HG02678 (cell line): Measurements from ENCODE around the gene ABCC2.

Experiments used
- ATAC-seq: cut with Tn5 transposase; IDR thresholded peaks from one replicate; pipeline ENCODE4 v1.9.1; 2021; ENCODE audit warnings: mild to moderate bottlenecking, moderate library complexity; ENCODE audit not compliant: unreplicated experiment

The ABCC2 gene

DNA sequence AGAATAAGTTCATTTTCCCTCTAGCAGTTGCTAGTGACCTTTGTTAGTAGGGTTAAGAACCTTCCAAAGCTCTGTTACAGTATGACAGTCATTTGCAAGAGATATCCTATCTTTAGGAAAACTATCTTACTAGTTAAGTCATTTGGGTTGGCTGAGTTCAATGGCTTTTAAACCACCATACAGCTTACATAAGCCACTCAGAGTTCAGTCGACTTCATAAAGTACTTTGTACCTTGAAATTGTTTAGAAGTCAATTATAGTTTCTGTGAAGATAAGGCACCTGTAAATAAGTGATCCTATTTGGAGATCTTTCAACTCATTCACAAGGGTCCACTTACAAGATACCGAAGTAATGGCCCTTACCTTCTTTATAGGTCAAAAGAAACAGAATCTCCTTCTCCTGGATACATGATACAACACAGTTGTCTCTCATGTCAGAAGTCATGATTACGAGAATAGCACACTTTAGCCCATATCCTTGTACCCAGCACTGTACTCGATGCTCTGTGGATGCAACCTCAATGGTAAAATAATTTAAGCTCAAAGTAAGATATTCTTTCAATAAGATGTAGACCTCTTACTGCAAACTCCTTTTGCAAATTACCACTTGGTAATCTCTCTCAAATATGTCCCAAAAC, 11.9 kb upstream of the ABCC2 start:
- ATAC-seq: no peak

- ATAC-seq: no peak
Measured at GRCh38 chr10:99775850-99776249, 6.6 kb upstream of the ABCC2 start.

DNA sequence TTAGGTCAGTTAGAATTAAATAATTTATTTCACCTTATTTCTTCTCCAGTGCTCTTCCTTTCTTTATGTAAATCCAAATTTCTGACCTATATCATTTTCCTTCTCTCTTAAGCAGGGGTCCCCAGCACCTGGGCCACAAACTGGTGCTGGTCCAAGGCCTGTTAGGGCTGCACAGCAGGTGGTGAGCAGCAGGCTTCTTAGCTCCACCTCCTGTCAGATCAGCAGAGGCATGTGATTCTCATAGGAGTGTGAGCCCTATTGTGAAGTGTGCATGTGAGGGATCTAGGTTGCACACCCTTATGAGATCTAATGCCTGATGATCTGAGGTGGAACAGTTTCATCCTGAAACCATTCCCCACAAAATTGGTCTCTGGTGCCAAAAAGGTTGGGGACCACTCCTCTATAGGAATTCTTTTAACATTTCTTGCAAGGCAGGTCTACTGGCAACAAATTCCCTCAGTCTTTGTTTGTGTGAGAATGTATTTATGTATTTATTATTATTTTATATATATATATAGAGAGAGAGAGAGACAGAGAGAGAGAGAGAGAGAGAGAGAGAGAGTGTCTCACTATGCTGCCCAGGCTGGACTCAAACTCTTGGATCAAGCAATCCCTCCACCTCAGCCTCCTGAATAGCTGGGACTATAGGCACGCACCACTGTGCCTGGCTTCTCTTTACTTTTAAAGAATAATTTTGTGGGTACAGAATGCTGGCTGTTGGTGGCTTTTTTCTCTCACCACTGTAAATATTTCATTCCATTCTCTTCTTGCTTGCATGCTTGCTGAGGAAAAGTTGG, 4.3 kb upstream of the ABCC2 start:
- ATAC-seq: no peak

DNA sequence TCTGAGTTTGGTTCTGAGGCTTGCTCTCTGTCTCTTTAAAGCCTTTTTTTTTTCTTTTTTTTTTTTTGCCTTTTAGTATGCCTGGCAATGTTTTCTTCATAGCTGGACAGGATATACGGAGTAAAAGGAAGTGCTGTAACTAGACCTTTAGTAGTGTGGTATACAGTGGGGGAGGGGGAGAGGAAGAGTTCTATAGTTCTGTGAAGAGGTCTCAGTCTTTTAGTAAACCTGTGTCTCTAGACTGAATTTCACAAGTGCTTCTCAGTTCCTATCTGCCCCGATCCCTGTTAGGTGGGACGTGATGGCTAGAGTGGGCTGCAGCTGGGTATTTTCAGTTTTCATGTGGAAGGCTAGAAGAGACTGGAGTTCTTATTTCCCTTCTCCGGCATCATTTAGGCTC, 3.1 kb upstream of the ABCC2 start:
- no peak for ATAC-seq

- no peak for ATAC-seq
Measured at GRCh38 chr10:99781734-99782429, 558 bp upstream of the ABCC2 start.

DNA sequence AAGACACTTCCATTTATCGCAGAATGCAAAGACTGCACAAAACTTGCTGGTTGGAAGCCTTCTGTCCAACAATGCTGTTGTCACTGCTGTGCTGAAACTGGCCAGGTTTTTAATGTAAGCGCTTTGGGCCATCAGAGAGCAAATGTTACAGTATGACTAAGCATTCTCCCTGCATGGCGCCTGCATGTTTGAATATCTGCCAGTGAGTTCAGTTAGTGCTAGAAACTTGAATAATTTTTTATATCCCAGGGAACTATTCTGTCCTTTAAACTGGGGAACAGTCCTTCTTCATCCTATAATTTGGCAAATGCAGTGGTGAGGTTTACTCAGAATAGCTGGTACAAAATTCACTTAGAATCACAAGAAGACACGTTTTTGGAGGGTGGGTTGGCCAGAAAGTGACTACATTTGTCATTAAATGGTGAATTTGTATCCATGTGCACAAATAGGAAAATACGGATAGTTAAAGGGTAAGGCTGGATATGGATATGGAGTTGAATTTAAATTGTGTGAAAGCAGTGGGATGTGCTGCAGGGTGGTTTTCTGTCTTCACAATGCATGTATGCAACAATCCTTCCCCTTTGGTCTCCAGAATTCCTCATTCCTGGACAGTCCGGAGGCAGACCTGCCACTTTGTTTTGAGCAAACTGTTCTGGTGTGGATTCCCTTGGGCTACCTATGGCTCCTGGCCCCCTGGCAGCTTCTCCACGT, 1.7 kb downstream of the ABCC2 start:
- no peak for ATAC-seq

DNA sequence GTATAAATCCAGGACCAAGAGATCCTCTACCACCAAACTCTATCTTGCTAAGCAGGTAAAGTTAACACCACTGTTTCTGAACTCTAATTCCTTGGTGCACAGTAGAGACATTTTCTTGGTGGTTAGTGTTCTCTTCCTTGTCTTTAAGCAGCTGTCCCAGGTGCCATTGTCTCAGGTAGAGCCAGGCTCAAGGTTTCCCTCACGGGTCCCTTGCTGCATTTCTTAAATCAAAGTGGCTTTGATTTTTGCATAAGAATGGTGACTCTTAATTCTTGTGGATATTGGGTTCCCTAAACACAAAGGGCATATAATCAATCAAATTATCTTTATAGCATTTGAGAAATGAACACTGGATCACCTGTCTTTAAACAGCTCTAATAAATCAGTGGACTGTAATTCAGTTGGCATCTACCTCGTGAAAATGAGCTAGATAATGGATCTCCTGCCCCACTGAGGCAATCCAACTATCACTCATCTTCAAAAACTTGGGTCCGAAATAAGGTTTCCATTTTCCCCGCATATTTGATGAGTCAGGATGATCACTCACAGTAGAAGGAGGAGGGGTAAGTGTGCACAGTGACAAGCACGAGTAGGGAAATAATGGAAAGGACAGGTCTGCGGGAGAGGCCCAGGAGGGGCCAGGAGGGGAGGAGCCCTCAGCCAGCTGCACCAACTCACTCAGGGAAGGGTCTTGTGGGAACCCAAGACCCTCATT, 2.4 kb downstream of the ABCC2 start:
- ATAC-seq: no peak

DNA sequence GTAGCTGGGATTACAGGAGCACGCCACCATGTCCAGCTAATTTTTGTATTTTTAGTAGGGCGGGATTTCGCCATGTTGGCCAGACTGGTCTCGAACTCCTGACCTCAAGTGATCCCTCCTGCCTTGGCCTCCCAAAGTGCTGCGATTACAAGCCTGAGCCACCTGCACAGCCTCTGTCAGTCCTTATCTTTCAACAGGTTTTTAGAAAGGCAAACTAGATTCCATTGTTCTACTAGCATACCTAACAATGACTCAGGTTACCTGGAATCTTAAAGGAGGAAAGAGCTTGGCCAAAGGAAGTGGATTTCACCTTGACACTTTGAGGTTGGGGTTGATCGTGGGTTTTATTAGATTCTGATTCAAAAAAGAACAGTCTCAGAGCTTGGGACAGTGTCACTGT, 3.2 kb downstream of the ABCC2 start:
- ATAC-seq: no peak

GRCh38 chr10:99787311-99787710, 4.9 kb downstream of the ABCC2 start:
- no peak for ATAC-seq

DNA sequence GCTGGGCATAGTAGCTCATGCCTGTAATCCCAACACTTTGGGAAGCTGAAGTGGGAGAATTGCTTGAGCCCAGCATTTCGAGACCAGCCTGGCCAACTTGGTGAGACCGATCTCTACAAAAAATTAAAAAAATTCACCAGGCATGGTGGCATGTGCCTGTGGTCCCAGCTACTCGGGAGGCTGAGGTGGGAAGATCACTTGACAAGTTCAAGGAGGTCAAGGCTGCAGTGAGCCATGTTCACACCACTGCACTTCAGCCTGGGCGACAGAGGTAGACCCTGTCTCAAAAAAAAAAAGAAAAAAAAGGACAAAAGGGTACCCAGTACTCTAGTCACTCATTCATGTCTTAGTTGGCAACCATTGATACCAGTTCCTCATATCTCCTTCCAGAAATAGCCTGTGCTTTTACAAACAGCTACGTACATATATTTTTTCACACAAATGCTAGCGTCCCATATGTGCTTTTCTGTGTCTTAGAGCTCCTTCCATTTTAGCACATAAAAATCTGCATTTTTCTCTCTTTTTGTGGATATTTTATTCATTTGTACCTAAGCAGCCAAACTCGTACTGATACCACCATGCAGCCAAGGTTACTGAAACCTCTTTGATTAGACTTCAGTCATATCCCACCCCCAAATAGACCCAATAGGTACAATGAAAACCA, 5.5 kb downstream of the ABCC2 start:
- no peak for ATAC-seq

DNA sequence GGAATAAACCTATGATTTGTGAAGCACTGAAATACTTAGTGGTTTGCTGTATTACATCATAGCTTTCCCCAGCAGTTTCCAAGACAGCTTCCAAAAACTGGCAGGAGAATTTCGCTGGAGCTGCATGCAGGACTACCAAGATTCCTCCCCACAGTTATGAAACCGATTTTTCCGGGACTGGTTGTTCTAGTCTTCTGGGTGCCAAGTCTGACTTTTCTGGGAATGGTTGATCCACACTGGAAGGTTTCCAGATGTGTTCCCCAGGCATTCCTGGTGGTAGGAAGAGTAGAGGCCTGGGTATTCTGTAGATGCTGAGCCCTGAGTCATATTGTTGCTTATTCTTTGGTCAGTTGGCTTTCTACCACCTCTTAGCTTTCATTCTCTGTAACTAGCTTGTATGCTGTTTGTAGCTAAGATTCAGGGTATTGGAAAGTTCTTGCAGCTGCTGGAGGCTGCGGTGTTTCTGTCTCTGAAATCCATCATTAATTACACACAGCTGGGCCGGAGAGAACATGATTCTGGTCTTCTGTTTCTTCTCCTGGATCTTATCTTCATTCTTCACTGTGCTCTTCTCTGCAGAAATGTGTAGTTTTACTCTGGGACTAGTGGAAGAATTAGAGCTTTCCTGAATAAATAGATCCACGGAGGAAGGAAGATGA, 6.3 kb downstream of the ABCC2 start:
- ATAC-seq: no peak

DNA sequence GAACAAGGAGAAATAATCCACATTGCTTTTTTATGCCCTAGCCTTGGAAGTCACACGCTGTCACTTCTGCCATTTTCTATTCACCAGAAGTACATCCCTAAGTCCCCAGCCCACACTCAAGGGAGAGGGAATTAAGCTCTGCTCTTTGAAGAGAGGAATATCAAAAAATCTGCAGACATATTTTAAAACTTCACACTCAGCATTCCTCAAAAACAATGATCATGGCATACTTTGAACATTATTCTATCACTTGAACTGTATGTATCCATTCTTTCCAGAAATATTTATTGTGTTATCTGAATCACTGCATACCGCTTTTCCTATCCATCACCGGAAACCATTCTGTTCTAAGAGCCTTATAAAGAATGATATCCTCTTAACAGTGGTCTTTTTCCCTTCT, 9.4 kb downstream of the ABCC2 start:
- ATAC-seq: no peak

GRCh38 chr10:99793819-99794218, 11.4 kb downstream of the ABCC2 start:
- ATAC-seq: no peak

- no peak for ATAC-seq
Measured at GRCh38 chr10:99796928-99797327, 14.5 kb downstream of the ABCC2 start.

- ATAC-seq: no peak
Measured at GRCh38 chr10:99798031-99798430, 15.6 kb downstream of the ABCC2 start.

GRCh38 chr10:99798920-99799319, 16.5 kb downstream of the ABCC2 start:
- ATAC-seq: no peak

GRCh38 chr10:99799613-99800012, 17.2 kb downstream of the ABCC2 start:
- no peak for ATAC-seq

GRCh38 chr10:99804471-99804870, 22.0 kb downstream of the ABCC2 start:
- no peak for ATAC-seq

DNA sequence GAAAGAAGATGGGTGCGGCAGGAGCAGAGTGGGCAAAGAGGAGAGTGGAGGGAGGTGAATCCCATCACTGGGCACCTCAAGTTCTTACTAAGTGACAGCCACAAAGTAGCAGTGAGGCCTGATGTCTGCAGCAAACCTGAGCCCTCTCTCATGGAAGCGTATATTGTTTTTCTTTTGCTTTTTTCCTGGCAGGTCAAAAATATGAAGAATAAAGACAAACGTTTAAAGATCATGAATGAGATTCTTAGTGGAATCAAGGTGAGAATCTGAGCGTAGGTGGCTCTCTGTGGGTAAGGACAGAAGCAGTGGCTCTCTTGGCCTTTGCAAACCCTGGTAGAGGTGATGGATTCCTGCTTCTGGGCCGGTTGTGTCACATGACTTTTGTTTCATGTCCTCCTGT, 22.8 kb downstream of the ABCC2 start:
- ATAC-seq: no peak

- ATAC-seq: no peak
Measured at GRCh38 chr10:99806091-99806490, 23.7 kb downstream of the ABCC2 start.
